ENCODE results near the gene ARFGEF3.

GRCh38 chr6:138119976-138120375 lies 41.8 kb upstream of the ARFGEF3 start:
- TF ChIP-seq EZH2 (IDR thresholded peaks at IDR 0.05; ENCODE audit: low read length, unreplicated experiment): no peak
- TF ChIP-seq, protein P1, sequence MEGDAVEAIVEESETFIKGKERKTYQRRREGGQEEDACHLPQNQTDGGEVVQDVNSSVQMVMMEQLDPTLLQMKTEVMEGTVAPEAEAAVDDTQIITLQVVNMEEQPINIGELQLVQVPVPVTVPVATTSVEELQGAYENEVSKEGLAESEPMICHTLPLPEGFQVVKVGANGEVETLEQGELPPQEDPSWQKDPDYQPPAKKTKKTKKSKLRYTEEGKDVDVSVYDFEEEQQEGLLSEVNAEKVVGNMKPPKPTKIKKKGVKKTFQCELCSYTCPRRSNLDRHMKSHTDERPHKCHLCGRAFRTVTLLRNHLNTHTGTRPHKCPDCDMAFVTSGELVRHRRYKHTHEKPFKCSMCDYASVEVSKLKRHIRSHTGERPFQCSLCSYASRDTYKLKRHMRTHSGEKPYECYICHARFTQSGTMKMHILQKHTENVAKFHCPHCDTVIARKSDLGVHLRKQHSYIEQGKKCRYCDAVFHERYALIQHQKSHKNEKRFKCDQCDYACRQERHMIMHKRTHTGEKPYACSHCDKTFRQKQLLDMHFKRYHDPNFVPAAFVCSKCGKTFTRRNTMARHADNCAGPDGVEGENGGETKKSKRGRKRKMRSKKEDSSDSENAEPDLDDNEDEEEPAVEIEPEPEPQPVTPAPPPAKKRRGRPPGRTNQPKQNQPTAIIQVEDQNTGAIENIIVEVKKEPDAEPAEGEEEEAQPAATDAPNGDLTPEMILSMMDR (conservative IDR thresholded peaks at IDR 0.05; ENCODE audit: low read depth, low read length): no peak
- TF ChIP-seq EZH2phosphoT487 (IDR thresholded peaks at IDR 0.05; ENCODE audit: borderline replicate concordance, low read length): no peak
